ENCODE results near the gene ZBTB7A. TPM values are rescaled to one million over a fixed set of nuclear protein-coding genes. Genes with fewer than 3 reads are reported as not detected.

ZBTB7A gene
- total and polyA plus RNA-seq, 10 of the 15 experiments (the other 5 are each of a cell fraction or from before 2014, with no cell fraction given): 0.26 to 42.4 (median 4.5) TPM

DNA sequence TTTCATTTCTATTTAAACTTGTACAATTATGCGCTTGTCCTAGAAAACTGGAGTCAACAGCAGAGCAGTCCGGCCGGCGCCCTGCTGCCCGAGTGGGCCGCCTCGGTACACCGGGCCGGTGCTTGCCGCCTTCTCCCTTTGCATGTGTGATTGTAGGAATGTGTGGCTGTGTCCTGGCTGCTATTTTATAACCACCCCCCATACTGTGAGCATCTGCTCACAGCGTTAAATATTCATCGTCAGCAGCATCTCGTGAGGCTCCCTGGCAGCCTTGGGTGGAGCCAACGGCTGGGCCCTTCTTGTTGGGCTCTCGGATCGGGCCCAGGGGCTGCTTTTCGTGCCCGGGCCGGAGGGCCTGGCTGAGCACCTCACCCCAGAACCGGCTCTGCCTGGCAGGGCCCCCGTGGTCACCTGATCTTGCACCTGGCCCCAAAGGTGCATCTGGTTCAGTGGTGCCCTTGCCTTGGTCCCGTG is 48.5 kb downstream of the ZBTB7A start:
- H3K4me3 ChIP-seq: no peak overlapping the region
- H3K27ac ChIP-seq (ENCODE audit: control insufficient read depth, insufficient read depth): no peak overlapping the region
- ATAC-seq: no peak
- DNase-seq (ENCODE audit: low read depth, low spot score): no peak
- in situ Hi-C loops (cut with MboI): no loop called here
- TF ChIP-seq SRF (IDR thresholded peaks at IDR 0.05; ENCODE audit: low read depth in 2 of 2, low read length in 2 of 2) (no peak), SREBF1 (IDR thresholded peaks at IDR 0.05; ENCODE audit: low read length) (no peak), SP1 (IDR thresholded peaks at IDR 0.05; ENCODE audit: low read depth, low read length) (no peak), LARP7 (IDR thresholded peaks at IDR 0.05) (no peak), MEF2A (IDR thresholded peaks at IDR 0.05; ENCODE audit: insufficient read depth, low read depth, low read length) (no peak), HCFC1 (IDR thresholded peaks at IDR 0.05; ENCODE audit: low read length) (no peak), RELA (IDR thresholded peaks at IDR 0.05; ENCODE audit: borderline replicate concordance, partially characterized antibody) (no peak), BMI1 (IDR thresholded peaks at IDR 0.05; ENCODE audit: borderline replicate concordance) (no peak), NRF1 (conservative IDR thresholded peaks at IDR 0.05; ENCODE audit: low read depth, low read length) (no peak), CHD4 (IDR thresholded peaks at IDR 0.05) (no peak), MYB (IDR thresholded peaks at IDR 0.05; ENCODE audit: borderline replicate concordance, low read depth, low read length) (no peak), FOXM1 (IDR thresholded peaks at IDR 0.05; ENCODE audit: low read depth, low read length) (no peak), ZZZ3 (IDR thresholded peaks at IDR 0.05; ENCODE audit: control insufficient read depth, insufficient read length, low read depth) (no peak), IKZF2 (IDR thresholded peaks at IDR 0.05) (no peak), YBX1 (IDR thresholded peaks at IDR 0.05) (no peak), SMARCA5 (IDR thresholded peaks at IDR 0.05) (no peak)
- H4K20me1 ChIP-seq (ENCODE audit: control insufficient read depth, insufficient read depth): no peaks in the 10 kb centered on the region
- no peak overlapping the region for H3K4me2 ChIP-seq (ENCODE audit: control insufficient read depth, insufficient read depth)
- H3K9ac ChIP-seq (ENCODE audit: control insufficient read depth, insufficient read depth, low read length): no peak overlapping the region
- H3K79me2 ChIP-seq (ENCODE audit: control insufficient read depth, insufficient read depth, low read length): peaks cover 1% of the 10 kb centered on the region; the same call in 1 of the 2 replicates
- ChIA-PET CTCF (no interaction called here), RAD21 (ENCODE audit: unreplicated experiment) (no interaction called here), SMC1A (ENCODE audit: uncharacterized antibody, unreplicated experiment) (no interaction called here), POLR2A (no interaction called here)
- WGBS (ENCODE audit: insufficient coverage, insufficient replicate concordance, low lambda C conversion rate, missing lambda C conversion rate): 90% methylated on average over 22 of the region's 22 CpGs
- no peak overlapping the region for H2AFZ ChIP-seq (ENCODE audit: control insufficient read depth, low read depth, low read length)
- intact Hi-C loops (cut with micrococcal nuclease; ENCODE audit: unreplicated experiment): no loop called here
- no peaks in the 10 kb centered on the region for H3K4me1 ChIP-seq (ENCODE audit: control insufficient read depth, insufficient read depth, low read length)
- BruUV-seq (replicated peaks): no TSS peak
- FAIRE-seq: no peak
- no peaks in the 10 kb centered on the region for H3K27me3 ChIP-seq (replicated peaks in 1 of 2; ENCODE audit: control insufficient read depth in 2 of 2, insufficient read depth in 2 of 2, low read length in 1 of 2)
- no peaks in the 10 kb centered on the region for H3K9me3 ChIP-seq (replicated peaks; ENCODE audit: control insufficient read depth, insufficient read depth, low read length)
- peaks cover 3 to 12% of the 10 kb centered on the region in 2 experiments; a peak in 3 of 4 replicates for H3K36me3 ChIP-seq (ENCODE audit: control insufficient read depth in 2 of 2, insufficient read depth in 2 of 2, low read length in 1 of 2)

Measured in GM12878 (cell line).